NOMO-1 treated with DMSO at 0.1 percent for 48 hours (cell line): ENCODE data around the gene SHFL.

Experiments used
- DNase-seq: peaks from one replicate; lab custom pipeline; 2025; ENCODE audit not compliant: unreplicated experiment; lab: John Stamatoyannopoulos, UW

The SHFL gene

DNA sequence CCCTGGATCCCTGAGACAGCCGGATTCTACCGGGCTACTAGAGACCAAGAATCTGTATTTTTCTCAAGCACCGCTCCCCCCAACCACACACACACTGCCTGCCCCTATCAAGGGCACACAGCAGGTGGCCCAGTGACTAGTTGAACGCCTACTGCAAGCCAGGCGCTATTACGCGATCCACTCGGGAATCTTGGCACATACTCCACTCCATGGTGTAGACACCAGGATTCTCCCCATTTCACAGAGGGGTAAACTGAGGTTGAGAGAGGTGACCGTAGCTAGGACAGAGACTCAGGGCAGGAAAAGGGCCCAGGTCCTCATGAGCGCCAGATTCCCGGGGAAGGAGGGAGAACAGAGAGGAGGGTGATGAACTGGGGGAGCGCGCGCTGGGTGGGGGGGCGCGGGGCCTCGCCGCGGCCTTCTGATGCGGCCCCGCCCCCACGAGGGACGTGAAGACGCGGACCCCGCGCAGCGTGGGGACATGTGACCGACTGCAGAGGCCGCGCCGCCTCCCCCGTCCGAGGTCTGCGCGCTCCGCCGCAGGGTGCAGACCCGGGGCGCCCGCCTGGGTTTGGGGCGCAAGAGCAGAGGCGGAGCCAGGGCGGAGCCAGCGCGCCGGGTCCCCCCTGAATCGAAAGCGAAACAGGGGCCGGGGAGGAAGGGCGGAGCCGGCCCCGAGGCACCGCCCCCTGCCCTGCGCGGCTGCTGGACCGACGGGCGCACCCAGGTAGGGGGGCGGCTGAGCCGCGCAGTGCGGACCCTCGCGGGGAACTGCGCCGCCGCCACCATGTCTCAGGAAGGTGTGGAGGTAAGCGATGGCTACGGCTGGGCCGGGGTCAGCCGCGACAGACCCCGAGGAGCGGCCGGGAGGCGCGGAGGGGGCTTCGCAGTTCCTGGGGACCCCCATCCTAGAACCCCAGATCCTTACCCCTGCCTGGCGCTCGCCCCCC lies at the start of gene SHFL:
Gene SHFL, plus strand, starts transcription at position 677 of the 950 bp plus-strand sequence. Its CDS starts 111 bp downstream, at position 788.
- peak; percentile 55 for DNase-seq

DNA sequence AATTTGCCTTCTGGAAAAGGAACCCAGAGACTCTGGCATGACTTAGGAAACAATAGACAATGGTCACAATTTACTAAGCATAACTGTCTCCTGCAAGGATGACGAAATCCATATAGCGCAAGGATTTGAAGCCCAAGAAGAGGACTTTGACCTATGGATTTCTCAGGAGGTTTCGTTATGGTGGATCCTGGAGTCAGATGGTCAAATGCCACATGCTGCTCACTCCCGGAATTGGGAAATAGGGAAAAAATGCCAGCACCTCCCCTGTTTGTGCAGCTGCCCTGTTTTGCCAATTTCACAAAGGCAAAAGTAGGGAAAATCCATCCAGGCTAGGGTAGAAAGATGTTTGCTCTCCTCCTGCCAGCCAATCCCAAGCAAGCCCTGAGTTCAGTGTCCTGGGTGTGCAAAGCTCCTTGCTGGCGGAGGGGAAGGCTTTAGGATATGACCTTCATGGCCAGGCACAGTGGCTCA lies 49.5 kb upstream of the SHFL start:
- DNase-seq: no peak

DNA sequence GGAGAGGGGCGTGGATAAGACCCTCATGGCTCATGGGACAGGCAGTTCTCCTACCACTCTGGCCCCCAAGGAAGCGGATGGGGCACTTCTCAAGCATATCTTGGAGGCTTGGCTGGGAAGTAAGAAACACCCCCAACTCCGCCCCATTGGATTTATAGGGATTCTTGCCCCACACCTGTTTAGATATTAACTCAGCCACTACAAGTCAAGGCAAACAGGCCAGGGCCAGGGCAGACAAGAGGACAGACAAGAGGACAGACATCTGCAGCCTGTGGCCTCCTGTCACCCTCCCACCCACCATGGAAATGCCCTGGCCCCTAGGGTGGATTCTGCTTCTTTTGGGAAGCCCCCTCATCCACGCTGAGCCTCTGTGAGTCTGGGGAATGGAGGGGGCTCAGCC lies 48.8 kb upstream of the SHFL start:
- no peak for DNase-seq

DNA sequence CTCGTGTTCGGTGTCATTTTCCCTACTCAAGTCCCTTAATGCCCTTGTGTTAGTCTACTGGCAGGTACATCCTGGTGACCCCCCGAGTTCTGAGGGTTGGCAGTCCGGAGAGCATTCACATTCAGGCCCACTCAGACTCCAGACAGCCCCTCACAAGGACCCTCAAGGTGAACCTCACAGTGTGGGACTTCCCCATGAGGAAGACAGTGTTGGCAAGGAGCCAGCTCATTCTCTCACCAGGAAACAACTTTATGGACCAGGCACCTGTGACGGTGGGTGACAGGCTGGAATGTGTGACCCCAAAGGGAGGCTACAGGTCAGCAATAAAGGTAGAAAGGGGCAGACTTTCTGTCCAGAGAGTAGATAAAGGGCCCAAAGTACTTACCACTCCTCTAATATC lies 48.3 kb upstream of the SHFL start:
- no peak for DNase-seq

DNA sequence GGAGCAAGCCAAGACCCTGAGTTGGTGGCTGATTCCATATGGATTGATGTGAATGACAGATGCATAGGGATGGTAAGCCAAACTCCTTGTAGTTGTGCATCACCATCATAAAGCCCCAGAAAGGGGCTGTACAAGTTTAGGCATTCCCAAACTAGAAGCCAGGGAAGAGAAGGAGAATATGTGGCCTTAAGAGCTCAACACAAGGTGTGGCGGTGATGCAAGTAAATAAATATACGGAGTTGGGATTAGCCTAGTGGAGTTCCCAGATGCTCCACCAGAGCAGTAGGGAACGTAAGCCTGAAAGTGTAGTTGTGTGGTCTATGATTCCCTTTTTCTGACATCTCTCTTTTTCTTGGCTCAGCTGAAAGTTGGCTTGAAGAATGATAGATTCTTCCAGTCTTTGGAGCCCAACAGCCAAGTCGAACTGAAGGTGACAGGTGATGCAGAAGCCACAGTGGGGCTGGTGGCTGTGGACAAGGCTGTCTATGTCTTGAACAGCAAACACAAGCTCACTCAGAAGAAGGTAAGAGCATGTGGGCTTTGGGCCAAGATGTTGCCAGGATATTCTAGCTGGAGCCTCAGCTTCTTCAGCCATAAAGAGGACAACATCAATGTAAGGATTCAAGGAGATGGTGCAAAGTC lies 42.7 kb upstream of the SHFL start:
- DNase-seq: no peak

DNA sequence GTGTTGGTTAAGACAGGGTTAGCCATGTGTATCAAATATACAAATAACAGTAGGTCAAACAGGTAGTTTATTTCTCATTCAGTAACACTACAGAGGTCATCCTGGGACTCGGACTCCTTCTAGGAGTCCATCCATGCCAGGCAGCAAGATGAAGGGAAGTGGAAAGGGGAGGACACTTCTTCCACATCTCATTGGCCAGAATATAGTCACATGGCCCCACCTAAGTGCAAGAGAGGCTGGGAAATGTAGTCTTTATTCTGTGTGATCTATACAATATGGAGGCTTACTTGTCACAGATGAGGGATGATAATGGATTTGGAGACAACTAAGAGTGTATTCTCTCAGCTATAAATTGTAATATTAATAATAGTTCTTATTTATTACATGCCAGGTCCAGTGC lies 41.7 kb upstream of the SHFL start:
- no peak for DNase-seq

DNA sequence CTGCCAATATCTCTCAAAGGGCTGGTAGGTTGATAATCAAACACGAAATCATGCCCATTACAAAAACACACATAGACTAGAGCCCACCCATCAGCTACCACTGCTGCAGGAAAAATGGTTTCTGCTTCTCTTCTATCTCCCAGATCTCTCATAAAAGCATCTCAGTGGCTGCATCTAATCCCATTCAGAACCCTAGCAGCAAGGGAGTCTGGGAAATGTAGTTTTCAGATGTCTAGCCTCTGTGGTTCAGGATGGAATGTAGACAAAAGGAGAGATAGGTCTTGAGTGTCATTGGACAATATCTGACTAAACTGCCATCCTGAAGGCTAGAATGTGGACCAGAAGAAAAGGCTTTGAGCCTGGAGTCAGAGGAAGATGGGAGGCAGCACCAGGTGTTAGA lies 40.7 kb upstream of the SHFL start:
- no peak for DNase-seq

DNA sequence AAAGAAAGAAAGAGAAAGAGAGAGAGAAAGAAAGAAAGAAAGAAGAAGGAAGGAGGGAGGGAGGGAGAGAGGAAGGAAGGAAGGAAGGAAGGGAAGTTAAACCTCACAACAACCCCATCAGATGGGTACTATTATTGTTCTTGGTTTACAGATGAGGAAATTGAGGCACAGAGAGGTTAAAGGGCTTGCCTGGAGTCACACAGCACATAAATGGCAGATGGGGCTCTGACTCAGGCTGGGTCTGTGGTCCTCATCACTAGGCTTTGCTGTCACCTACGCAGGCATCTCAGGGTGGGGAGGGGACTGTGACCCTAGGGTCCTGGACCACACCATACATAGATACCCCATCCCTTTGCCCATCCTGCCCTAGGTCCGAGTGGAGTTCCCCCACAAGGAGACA lies 36.5 kb upstream of the SHFL start:
- no peak for DNase-seq

DNA sequence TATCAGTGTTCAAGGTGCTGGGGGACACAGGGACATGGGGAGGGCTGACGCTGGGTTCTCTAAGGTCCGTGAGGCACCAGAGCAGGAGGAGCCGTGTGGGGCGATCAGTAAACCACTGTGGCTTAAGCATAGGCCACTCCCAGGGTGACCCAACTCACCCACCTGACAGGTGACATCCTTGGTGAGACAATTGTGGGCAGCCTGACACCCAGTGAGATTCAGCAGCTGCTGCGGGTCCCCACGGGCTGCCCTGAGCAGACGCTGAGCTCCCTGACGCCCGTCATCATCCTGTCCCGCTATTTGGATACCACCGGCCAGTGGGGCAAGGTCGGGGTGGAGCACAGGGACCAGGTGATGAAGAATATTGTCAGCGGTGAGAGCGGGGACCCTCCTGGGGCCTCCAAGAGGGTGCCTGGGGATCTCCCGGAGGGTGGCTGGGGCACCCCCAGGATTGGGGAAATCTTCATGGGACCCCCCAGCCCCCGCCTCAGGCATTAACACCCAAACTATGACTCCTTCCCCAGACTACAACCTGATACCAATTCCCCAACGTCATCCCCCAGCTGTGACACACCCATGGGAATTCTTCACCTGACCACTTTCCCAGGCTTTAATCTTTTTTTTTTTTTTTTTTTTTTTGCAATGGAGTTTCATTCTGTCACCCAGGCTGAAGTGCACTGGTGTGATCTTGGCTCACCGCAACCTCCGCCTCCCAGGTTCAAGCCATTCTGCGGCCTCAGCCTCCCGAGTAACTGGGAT lies 33.3 kb upstream of the SHFL start:
- no peak for DNase-seq

DNA sequence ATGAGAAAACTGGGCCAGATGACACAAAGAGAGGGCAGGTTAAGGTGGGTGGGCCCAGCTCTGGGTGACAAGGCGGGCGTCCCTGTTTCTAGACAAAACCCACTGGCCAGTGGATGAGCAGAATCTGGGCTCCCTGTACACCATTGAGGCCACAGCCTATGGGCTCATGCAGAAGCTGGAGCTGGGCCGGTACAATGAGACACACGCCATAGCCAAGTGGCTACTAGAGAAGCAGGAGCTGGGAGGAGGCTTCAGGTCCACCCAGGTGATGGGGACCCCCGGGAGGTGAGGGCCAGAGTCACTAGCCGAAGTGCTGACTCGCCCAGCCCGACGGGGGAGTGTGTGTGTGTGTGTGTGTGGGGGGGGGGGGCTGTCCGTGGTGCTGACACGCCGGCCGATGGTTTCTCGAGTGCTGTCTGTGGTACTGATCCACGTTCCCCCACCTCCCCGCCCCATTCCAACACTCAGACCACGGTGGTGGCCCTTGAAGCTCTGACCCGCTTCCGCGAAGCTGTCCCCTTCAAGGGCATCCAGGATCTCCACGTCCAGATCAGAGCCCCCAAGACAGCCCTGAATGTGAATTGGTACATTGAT lies 24.3 kb upstream of the SHFL start:
- no peak for DNase-seq

DNA sequence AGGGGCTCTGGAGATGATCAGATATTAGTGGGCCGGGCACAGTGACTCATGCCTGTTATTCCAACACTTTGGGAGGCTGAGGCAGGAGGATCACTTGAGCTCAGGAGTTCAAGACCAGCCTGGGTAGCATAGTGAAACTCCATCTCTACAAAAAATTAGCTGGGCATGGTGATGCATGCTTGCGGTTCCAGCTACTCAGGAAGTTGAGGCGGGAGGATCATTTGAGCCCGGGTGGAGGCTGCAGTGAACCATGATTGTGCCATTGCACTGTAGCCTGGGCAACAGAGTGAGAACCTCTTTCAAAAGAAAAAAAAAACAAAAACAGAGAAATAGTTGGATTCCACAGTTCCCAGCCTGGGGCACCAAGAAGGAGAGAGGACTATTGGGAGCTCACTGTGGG lies 17.9 kb upstream of the SHFL start:
- DNase-seq: no peak

DNA sequence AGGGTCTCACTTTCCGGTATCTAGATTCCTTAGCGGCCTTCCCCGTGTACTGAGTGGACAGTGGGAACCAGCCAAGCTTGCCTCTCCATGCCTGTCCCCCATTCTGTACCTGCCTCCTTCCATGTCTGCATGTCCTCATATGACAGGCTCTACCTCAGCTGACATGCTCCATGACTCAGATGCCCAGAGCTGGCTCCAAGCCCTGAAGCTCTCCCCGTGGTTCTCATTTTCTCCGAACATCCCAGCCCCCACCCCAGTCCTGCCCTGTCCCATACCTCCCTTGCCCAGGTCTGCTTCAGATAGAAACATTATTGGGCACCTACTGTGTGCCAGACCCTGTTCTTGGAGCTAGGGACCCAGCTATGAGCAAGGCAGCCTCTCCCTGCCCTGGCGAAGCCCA lies 17.1 kb upstream of the SHFL start:
- DNase-seq: no peak

DNA sequence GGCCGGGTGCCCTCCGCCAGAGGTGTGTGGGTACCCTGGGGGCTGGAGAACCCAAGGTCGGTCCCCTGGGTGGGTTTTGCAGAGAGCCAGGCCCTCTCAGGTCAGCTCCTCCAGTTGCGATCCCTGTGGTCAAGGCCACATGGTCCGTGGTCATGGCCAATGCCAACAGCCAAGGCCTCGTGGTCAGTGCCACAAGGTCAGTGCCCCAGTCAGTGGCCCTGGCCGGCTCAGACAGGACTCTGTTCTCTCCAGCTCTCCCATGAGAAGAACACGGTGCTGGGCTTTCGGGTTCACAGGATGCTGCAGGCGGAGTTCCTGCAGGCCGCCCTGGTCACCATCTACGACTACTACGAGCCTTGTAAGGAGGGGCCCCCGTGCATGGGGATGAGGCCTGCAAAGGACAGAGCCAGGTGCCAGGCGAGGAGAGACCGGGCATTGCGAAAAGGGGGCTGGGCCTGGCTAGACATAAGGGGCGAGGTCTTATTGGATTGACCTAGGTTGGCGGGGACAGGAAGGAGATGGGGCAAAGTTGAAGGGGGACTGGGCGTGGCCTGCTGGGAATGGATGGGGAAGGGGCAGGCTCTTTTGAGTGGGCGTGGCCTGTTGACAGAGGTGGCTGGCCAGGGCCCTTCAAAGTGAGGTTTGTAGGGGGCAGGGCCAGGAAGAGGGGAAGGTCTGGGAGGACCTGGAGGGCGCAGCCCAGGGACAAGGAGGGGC lies 15.2 kb upstream of the SHFL start:
- no peak for DNase-seq

DNA sequence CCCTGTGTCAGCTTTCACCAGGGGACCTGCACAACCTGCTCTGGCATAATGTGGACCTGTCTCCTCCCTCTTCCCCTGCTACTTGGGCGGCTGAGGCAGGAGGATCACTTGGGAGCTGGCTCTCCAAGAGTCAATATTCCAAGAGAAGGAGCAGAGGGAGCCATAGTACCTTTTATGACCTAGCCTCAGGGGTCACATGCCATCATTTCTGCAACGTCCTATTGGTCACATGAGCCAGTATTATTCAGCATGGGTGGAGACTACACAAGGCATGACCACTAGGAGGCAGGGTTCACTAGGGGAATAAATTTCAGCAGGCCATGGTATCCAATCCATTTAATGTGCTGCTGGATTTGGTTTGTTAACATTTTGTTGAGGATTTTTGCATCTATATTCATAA lies 12.0 kb upstream of the SHFL start:
- DNase-seq: peak; percentile 27

DNA sequence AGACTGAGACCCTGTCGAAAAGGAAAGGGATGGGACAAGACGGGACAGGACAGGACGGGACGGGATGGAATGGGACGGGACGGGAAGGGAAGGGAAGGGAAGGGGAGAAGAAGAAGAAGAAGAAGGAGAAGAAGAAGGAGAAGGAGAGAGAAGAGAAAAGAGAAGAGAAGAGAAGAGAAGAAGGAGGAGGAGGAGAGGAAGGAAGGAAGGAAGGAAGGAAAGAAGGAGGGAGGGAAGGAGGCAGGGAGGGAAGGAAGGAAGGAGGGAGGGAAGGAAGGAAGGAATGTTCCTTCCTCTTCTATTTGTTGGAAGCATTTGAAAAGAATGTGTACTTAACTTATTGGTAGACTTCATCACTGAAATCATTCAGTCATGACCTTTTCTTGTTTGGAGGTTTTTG lies 9.6 kb upstream of the SHFL start:
- no peak for DNase-seq

DNA sequence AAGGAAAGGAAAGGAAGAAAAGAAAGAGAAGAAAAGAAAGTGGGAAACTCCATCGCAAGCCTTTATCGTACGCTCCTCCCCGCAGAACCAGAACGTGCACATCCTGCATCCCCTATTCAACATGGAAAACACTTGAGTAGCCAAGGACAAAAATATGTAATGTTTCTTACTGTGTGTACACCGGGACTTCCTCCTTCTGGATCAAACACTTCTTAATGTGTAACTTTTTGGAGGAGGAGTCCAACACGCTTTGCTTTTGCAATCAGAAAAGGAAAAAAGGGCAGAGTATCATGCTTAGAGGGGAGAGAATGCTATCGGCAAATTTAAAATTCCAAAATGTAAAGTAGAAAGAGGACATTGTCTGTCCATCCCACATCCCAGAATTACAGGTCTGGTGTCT lies 7.8 kb upstream of the SHFL start:
- DNase-seq: peak; percentile 17

DNA sequence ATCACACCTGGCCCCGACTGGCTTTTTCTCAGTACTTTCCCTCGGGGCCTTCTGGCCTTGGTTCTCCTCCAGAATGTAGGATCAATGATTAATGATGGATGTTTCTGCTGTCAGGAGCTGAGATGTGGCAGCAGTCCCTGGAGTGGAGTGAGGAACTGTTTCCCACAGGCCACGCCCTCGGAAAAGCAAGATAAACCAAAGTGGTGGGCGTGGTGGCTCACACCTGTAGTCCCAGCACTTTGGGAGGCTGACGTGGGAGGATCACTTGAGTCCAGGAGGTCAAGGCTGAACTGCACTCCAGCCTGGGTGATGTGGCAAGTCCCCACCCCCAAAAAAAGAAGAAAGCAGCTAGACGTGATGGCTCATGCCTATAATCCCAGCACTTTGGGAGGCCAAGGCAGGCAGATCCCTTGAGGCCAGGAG lies 7.1 kb upstream of the SHFL start:
- DNase-seq: no peak

DNA sequence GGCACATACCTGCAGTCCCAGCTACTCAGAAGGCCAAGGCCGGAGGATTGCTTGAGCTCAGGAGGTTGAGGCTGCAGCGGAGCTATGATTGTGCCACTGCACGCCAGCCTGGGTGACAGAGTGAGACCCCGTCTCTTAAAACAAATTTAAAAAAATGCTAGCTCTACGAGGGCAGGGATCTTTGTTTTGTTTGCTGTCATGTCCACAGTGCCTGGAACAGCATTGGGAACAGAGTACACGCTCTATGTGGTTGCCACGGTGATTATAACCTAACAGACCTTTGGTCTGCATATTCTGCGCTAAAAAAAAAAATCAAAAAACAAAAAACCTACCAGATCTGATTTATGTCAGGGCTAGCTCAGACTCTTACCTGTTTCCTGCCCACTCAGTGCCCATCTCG lies 2.2 kb upstream of the SHFL start:
- DNase-seq: no peak

DNA sequence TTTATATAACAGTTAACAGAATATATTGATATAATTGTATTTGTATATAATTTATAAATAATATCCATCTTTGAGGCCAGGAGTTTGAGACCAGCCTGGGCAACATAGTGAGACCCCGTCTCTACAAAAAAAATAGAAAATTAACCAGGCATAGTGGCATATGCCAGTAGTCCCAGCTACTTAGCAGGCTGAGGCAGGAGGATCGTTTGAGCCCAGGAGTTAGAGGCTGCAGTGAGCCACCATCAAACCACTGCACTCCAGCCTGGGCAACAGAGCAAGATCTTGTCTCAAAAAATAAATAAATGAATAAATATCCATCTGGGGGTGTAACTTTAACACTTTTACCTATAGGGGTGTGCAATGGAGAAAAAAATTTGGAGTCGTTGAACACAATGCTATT lies 1.3 kb upstream of the SHFL start:
- no peak for DNase-seq

DNA sequence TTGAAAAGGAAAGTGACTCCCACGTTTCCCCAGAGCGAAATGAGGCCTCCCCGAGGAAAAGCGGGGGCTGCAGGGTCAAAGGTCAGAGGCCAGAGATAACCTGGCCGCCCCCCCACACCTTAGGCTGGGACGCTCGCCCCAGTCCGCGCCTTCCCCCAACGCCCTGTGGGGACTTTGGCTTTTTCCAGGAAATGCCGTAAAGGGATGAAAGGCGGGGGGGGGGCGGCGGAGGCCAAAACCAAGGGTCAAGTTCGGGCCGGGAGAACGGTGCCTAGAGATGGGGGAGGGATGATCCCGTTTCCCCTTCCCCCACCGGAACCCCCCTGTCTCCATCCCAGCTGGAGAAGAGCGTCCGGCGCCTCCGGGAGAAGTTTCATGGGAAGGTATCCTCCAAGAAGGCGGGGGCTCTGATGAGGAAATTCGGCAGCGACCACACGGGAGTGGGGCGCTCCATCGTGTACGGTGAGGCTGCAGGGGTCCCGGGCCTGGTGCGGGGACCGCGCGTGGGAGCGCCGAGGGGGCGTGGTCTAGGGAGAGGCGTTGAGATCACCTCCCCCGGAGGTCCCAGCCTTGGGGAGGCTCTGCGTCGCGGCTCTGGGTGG lies 575 bp downstream of the SHFL start:
- no peak for DNase-seq
